K562 (cell line): ENCODE results near the gene LCN1. TPM values are rescaled to one million over a fixed set of nuclear protein-coding genes. Genes with fewer than 3 reads are reported as not detected.
"Not testable (repeated sequence)": the region's sequence is repeated elsewhere in the genome, so short reads cannot be mapped to it uniquely, and the experiment has no call there.

Experiments
- ATAC-seq: fragments of 200-7000 bp; cut with Tn5 transposase; 3 replicates; pipeline ENCODE4 v1.9.1; 2020; ENCODE audit warnings: moderate library complexity
- BruUV-seq: library from RNA; stranded (reverse); fragments of 400-500 nt; replicated peaks from 2 replicates; lab custom pipeline; 2021; lab: Mats Ljungman, UMichigan
- CTCF ChIA-PET: fragments of 300-600 bp; formaldehyde crosslinking; extraction: SDS; loops from one replicate; lab custom pipeline; 2021; ENCODE audit warnings: low intra/inter-chr PET ratio; lab: Yijun Ruan, JAX
- POLR2A ChIA-PET: fragments of 300-600, 350-650 bp; sonication (Branson Sonifier 250); formaldehyde crosslinking; extraction: SDS; loops from one replicate; lab custom pipeline; 2021; ENCODE audit warnings: antibody characterized with exemption, inconsistent platforms; lab: Yijun Ruan, JAX
- DNase-seq, 4 experiments: peaks; one replicate each; pipeline versions ENCODE4 v3.0.0 to v3.0.0-alpha.2; 2011 to 2018; ENCODE audit warnings: low spot score in 3 of 4, mixed read lengths in 3 of 4; ENCODE audit errors: extremely low read depth in 1 of 4
- FAIRE-seq: peaks from 2 replicates; lab custom pipeline; 2011; peaks lifted over from hg19 to GRCh38; lab: Jason Lieb, UNC
- H2AFZ ChIP-seq: 2 replicates; pipeline ENCODE4 v1.6.0; 2011; ENCODE audit warnings: low read depth, low read length, control low read depth, inconsistent platforms
- H3K27ac ChIP-seq: fragments of 200-600 bp; 3 replicates; pipeline ENCODE4 v1.8.0; 2011; ENCODE audit warnings: low read depth, mild to moderate bottlenecking, control low read depth, inconsistent platforms, low read length, moderate library complexity, mixed read lengths; ENCODE audit errors: extremely low read depth
- H3K27me3 ChIP-seq, 2 experiments: fragments of 300-600 bp in 1 of 2; 2 replicates in 1 of 2; 3 replicates in 1 of 2; pipeline versions ENCODE4 v1.6.0 to v1.8.0; 2011; ENCODE audit warnings: inconsistent platforms in 2 of 2, low read length in 2 of 2, mild to moderate bottlenecking in 1 of 2, mixed read lengths in 1 of 2, moderate library complexity in 1 of 2; ENCODE audit not compliant: control insufficient read depth in 2 of 2, insufficient read depth in 2 of 2
- H3K36me3 ChIP-seq: fragments of 300-600 bp; 3 replicates; pipeline ENCODE4 v1.8.0; 2011; ENCODE audit warnings: mild to moderate bottlenecking, low read length, inconsistent platforms; ENCODE audit not compliant: control insufficient read depth, insufficient read depth
- H3K4me1 ChIP-seq, 2 experiments: fragments of 200-600 bp in 1 of 2; replicated peaks in 1 of 2; 2 replicates in 1 of 2; 3 replicates in 1 of 2; pipeline versions ENCODE4 v1.5.1 to v1.8.0; 2011; ENCODE audit warnings: inconsistent platforms in 2 of 2, low read length in 2 of 2, mild to moderate bottlenecking in 1 of 2, mixed read lengths in 1 of 2, moderate library complexity in 1 of 2; ENCODE audit not compliant: control insufficient read depth in 2 of 2, insufficient read depth in 2 of 2
- H3K4me2 ChIP-seq: 2 replicates; pipeline ENCODE4 v1.6.1; 2011; ENCODE audit warnings: low read length, control low read depth, inconsistent platforms, mixed read lengths; ENCODE audit not compliant: insufficient read depth
- H3K4me3 ChIP-seq: fragments of 200-600 bp; sonication (generic), shearing (Covaris generic); 2 replicates; pipeline ENCODE4 v1.5.1; 2016; ENCODE audit warnings: control low read depth, inconsistent platforms
- H3K79me2 ChIP-seq: fragments of 200-600 bp; 3 replicates; pipeline ENCODE4 v1.8.0; 2011; ENCODE audit warnings: low read length, inconsistent platforms; ENCODE audit not compliant: control insufficient read depth, insufficient read depth
- H3K9ac ChIP-seq, 2 experiments: 2 replicates each; pipeline versions ENCODE4 v1.6.0 to v1.6.1; 2011; ENCODE audit warnings: low read depth in 2 of 2, low read length in 2 of 2, control low read depth in 1 of 2, inconsistent platforms in 1 of 2, mild to moderate bottlenecking in 1 of 2, mixed read lengths in 1 of 2; ENCODE audit not compliant: insufficient read depth in 1 of 2
- H3K9me1 ChIP-seq: one replicate; pipeline ENCODE4 v1.6.0; 2011; ENCODE audit warnings: inconsistent platforms, mild to moderate bottlenecking, low read length, moderate library complexity; ENCODE audit not compliant: control insufficient read depth, insufficient read depth
- H3K9me3 ChIP-seq: replicated peaks from 2 replicates; pipeline ENCODE4 v1.5.1; 2011; ENCODE audit warnings: low read depth, low read length, inconsistent platforms; ENCODE audit not compliant: control insufficient read depth, insufficient read depth
- H4K20me1 ChIP-seq: replicated peaks from 2 replicates; pipeline ENCODE4 v1.6.1; 2011; ENCODE audit warnings: low read length, inconsistent platforms, mixed read lengths; ENCODE audit not compliant: control insufficient read depth, insufficient read depth
- CEBPB ChIP-seq: fragments of 450-650 bp; IDR thresholded peaks from 2 replicates; pipeline ENCODE4 v1.6.1; 2016; ENCODE audit warnings: missing genetic modification characterization, missing compliant biosample characterization
- CEBPG ChIP-seq, 3 experiments: fragments of 200-800 bp in 1 of 3; sonication (Bioruptor generic) in 1 of 3; sonication (generic) in 1 of 3; formaldehyde crosslinking in 1 of 3; IDR thresholded peaks in 2 of 3; conservative IDR thresholded peaks in 1 of 3; 2 replicates each; pipeline versions ENCODE4 v1.6.1 to v1.8.0; 2016 to 2022; ENCODE audit warnings: missing compliant biosample characterization in 2 of 3, missing genetic modification characterization in 2 of 3, mild to moderate bottlenecking in 1 of 3, missing genetic modification reagents in 1 of 3
- CTBP1 ChIP-seq: fragments of 450-650 bp; IDR thresholded peaks from 2 replicates; pipeline ENCODE4 v1.6.1; 2016; ENCODE audit warnings: borderline replicate concordance
- FIP1L1 ChIP-seq: fragments of 200-400 bp; formaldehyde crosslinking; IDR thresholded peaks from 2 replicates; pipeline ENCODE4 v1.6.1; 2018; ENCODE audit warnings: mild to moderate bottlenecking, low read depth, low read length; ENCODE audit not compliant: poor library complexity, severe bottlenecking
- LEF1 ChIP-seq: fragments of 450-650 bp; IDR thresholded peaks from 2 replicates; pipeline ENCODE4 v1.6.1; 2016; ENCODE audit warnings: mild to moderate bottlenecking
- RBFOX2 ChIP-seq: fragments of 200-400 bp; formaldehyde crosslinking; IDR thresholded peaks from 2 replicates; pipeline ENCODE4 v1.6.1; 2017; ENCODE audit warnings: low read depth, mild to moderate bottlenecking, low read length, moderate library complexity
- SMC3 ChIP-seq: conservative IDR thresholded peaks from 2 replicates; pipeline ENCODE4 v1.6.1; 2011; ENCODE audit warnings: low read depth, low read length, improper control_type of control experiment; ENCODE audit not compliant: insufficient read depth
- TCF3 ChIP-seq: sonication (generic); formaldehyde crosslinking; IDR thresholded peaks from 2 replicates; pipeline ENCODE4 v1.4.0; 2020; ENCODE audit warnings: mild to moderate bottlenecking, missing genetic modification reagents
- ZNF175 ChIP-seq: fragments of 200-800 bp; sonication (Bioruptor generic); IDR thresholded peaks from 2 replicates; pipeline ENCODE4 v1.6.1; 2016; ENCODE audit warnings: low read depth, mild to moderate bottlenecking, missing genetic modification characterization, missing compliant biosample characterization
- WGBS: fragments of 100-300 bp; shearing (Covaris generic); methylation state at CpG from one replicate; pipeline ENCODE4 v1.1.6; 2016; ENCODE audit warnings: low coverage, mixed read lengths; ENCODE audit not compliant: insufficient coverage; ENCODE audit errors: missing lambda C conversion rate; 5-methylcytosine and 5-hydroxymethylcytosine counted together
- in situ Hi-C: fragments of 300-500 bp; cut with MboI; formaldehyde crosslinking; loops from 4 replicates; pipeline ENCODE4 v1.15.0; 2018; ENCODE audit warnings: inconsistent platforms, mixed read lengths
- intact Hi-C: fragments of 100-400 bp; cut with micrococcal nuclease; formaldehyde crosslinking; loops from 2 replicates; pipeline ENCODE4 v1.14.2; 2022
- polyA plus RNA-seq, 8 experiments: library from polyadenylated mRNA; depleted of rRNA in 4 of 8; stranded (reverse) in 5 of 8; unstranded in 3 of 8; fragments of >200 nt; fragmentation: Nextera tagmentation in 2 of 8; fragmentation: Illumina TruSeq in 1 of 8; extraction: Ambion mirVana in 2 of 8; extraction: Trizol in 1 of 8; gene quantifications; 2 replicates each; pipeline versions ENCODE4 v1.2.1 to v1.2.3, GENCODE V29; 2011 to 2014; ENCODE audit warnings: inconsistent platforms in 1 of 8, missing spikeins in 1 of 8
- total RNA-seq, 7 experiments: library from RNA; depleted of rRNA in 6 of 7; stranded (reverse); fragments of >200 nt in 6 of 7; fragmentation: Illumina TruSeq in 2 of 7; extraction: Trizol in 2 of 7; gene quantifications; 2 replicates each; pipeline versions ENCODE4 v1.2.1 to v1.2.3, GENCODE V29; 2011 to 2021; ENCODE audit warnings: low replicate concordance in 1 of 7
- TF ChIP-seq, protein P1 (sequence below), 3 experiments: IDR thresholded peaks in 2 of 3; conservative IDR thresholded peaks in 1 of 3; 2 replicates each; pipeline ENCODE4 v1.5.1; 2011 to 2012; ENCODE audit warnings: low read length in 3 of 3, mild to moderate bottlenecking in 3 of 3, control low read depth in 2 of 3, improper control_type of control experiment in 1 of 3, inconsistent platforms in 1 of 3, low read depth in 1 of 3, mixed read lengths in 1 of 3, moderate library complexity in 1 of 3; ENCODE audit not compliant: insufficient read depth in 2 of 3

The LCN1 gene
- total and polyA plus RNA-seq, 9 of the 15 experiments (the other 6 are each of a cell fraction or from before 2014, with no cell fraction given): not detected

DNA sequence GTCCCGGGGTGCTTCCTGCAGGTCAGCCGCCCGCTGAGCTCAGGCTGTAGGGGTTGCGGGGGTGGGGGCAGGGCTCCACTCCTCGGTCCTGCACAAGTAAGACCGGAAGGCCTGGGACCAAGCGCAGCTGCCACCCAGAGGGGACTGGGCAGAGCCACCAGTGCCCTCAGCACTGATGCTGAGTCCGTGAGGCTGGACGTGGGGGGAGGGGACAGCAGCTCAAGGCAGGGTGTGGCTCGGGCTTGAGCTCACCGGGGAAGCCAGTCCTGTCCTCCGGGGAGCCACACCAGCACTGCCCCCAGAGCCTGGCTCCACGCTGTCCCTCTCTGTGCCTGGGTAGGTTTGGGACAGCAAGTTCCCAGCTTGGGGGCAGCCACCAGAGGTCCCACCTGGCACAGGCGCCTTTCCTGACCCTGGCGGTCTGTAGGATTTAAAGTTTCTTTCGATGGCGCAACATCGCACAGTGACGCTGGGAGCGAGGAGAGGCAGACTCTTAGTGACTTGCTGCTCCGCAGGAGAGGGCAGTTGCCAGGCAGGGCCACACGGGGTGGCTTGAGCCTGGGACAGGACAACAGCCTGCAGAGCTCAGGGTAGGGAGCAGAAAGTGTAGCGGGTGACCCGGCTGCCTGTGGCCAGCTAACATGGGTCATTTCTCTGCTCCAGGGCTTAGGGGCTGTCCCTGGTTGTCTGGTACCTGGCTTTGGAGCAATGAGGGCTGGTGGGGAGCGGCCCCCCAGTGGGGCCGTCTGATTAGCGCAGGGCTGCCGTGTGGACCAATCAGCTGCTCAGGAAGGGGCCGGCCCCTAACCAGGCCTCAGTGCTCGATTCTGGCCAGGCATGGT, 5.7 kb downstream of the LCN1 start (continued):
- TF ChIP-seq, protein P1, sequence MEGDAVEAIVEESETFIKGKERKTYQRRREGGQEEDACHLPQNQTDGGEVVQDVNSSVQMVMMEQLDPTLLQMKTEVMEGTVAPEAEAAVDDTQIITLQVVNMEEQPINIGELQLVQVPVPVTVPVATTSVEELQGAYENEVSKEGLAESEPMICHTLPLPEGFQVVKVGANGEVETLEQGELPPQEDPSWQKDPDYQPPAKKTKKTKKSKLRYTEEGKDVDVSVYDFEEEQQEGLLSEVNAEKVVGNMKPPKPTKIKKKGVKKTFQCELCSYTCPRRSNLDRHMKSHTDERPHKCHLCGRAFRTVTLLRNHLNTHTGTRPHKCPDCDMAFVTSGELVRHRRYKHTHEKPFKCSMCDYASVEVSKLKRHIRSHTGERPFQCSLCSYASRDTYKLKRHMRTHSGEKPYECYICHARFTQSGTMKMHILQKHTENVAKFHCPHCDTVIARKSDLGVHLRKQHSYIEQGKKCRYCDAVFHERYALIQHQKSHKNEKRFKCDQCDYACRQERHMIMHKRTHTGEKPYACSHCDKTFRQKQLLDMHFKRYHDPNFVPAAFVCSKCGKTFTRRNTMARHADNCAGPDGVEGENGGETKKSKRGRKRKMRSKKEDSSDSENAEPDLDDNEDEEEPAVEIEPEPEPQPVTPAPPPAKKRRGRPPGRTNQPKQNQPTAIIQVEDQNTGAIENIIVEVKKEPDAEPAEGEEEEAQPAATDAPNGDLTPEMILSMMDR (IDR thresholded peaks at IDR 0.05 in 2 of 3, conservative IDR thresholded peaks at IDR 0.05 in 1 of 3; ENCODE audit: insufficient read depth in 2 of 3, low read depth in 1 of 3, low read length in 3 of 3): peak in 1 of 3 experiments; percentile 14; a peak in 1 of 6 replicates
- peak; percentile 14 for TF ChIP-seq FIP1L1
- no peak for TF ChIP-seq TCF3
- TF ChIP-seq ZNF175 (CRISPR knock-in tag): no peak
- no peak for TF ChIP-seq LEF1
- TF ChIP-seq CEBPB (tag): peak; percentile 91
- peak; percentile 12; the same call in 1 of the 2 replicates for TF ChIP-seq RBFOX2
- TF ChIP-seq CEBPG (CRISPR knock-in tag; IDR thresholded peaks at IDR 0.05): peak; percentile 48; the same call in 1 of the 2 replicates
- peak in 1 of 2 experiments; percentile 50; a peak in 1 of 4 replicates for TF ChIP-seq CEBPG (tag; conservative IDR thresholded peaks at IDR 0.05 in 1 of 2, IDR thresholded peaks at IDR 0.05 in 1 of 2)
- TF ChIP-seq SMC3: no peak
- TF ChIP-seq CTBP1: peak; percentile 53; the same call in 1 of the 2 replicates

DNA sequence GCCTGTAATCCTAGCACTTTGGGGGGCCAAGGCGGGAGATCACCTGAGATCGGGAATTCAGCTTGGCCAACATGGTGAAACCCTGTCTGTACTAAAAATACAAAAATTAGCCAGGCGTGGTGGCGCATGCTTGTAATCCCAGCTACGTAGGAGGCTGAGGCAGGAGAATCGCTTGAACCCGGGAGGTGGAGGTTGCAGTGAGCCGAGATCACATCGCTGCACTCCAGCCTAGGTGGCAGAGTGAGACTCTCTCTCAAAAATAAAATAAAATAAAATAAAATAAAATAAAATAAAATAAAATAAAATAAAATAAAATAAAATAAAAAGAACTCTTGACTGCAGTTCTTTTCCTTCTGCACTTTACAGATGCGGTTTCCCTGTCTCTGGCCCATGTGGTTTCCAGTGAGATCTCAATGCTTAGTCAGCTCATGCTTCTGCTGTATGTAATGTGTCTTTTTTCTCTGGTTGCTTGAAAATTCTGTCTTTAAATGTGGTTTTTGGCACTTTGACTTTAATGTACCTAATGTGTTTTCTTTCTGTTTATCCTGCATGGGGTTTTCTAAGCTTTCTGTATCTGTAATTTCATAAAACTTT, 7.7 kb downstream of the LCN1 start:
- POLR2A ChIA-PET, FAIRE-seq, H3K9me1 ChIP-seq, in situ Hi-C loops, H2AFZ ChIP-seq, H3K9me3 ChIP-seq, H3K4me2 ChIP-seq, H3K9ac ChIP-seq, DNase-seq, CTCF ChIA-PET, H3K27ac ChIP-seq, H3K4me3 ChIP-seq, H4K20me1 ChIP-seq, intact Hi-C loops, H3K79me2 ChIP-seq, BruUV-seq, H3K36me3 ChIP-seq, ATAC-seq: not testable (repeated sequence)
- 80% methylated on average over 10 of the region's 10 CpGs for WGBS
- peaks cover 4 to 15% of the 10 kb centered on the region in 2 experiments; a peak in 3 of 5 replicates for H3K27me3 ChIP-seq
- peaks cover 9 to 32% of the 10 kb centered on the region in 2 experiments; a peak in 3 of 5 replicates for H3K4me1 ChIP-seq
